Breast epithelium (tissue), 4 donors: ENCODE measurements around the gene ANXA6. TPM values are rescaled to one million over a fixed set of nuclear protein-coding genes. Genes with fewer than 3 reads are reported as not detected.
A peak's percentile ranks its signal among the peaks of the same experiment; 100 is the strongest.

Experiments used
- DNase-seq, 2 donors: peaks; one replicate each; pipeline ENCODE4 v3.0.0-alpha.2; 2019; ENCODE audit warnings: low spot score in 2 of 2
- H3K27ac ChIP-seq, 2 donors: fragments of 200-600 bp; sonication (generic) in 1 of 2; one replicate each; pipeline ENCODE4 v1.5.1; 2016 to 2019; ENCODE audit warnings: mild to moderate bottlenecking in 1 of 2
- H3K27me3 ChIP-seq, 2 donors: fragments of 200-600 bp; sonication (generic) in 1 of 2; one replicate each; pipeline versions ENCODE4 v1.5.1 to v1.6.0; 2017 to 2019; ENCODE audit warnings: control low read depth in 1 of 2, mild to moderate bottlenecking in 1 of 2
- H3K36me3 ChIP-seq: fragments of 200-600 bp; one replicate; pipeline ENCODE4 v1.5.1; 2019
- H3K4me1 ChIP-seq, 2 donors: fragments of 200-600 bp; sonication (generic); one replicate each; pipeline ENCODE4 v1.5.1; 2016 to 2019; ENCODE audit warnings: control low read depth in 1 of 2
- H3K4me3 ChIP-seq, 3 donors: fragments of 200-600 bp; sonication (generic); 1 replicate in 2 of 3; 2 replicates in 1 of 3; pipeline ENCODE4 v1.5.1; 2016 to 2019; ENCODE audit warnings: mild to moderate bottlenecking in 3 of 3, moderate library complexity in 2 of 3
- H3K9me3 ChIP-seq, 2 donors: fragments of 200-600 bp; sonication (generic) in 1 of 2; one replicate each; pipeline ENCODE4 v1.5.1; 2016 to 2019; ENCODE audit warnings: control low read depth in 1 of 2
- POLR2A ChIP-seq: fragments of 450-650 bp; IDR thresholded peaks from one replicate; pipeline ENCODE4 v1.6.1; 2016; ENCODE audit warnings: antibody characterized with exemption, mild to moderate bottlenecking, moderate library complexity
- POLR2AphosphoS5 ChIP-seq, 3 donors: sonication (generic); formaldehyde crosslinking; IDR thresholded peaks; one replicate each; pipeline ENCODE4 v1.6.1; 2017; ENCODE audit warnings: antibody characterized with exemption in 3 of 3
- intact Hi-C: fragments of 100-400 bp; cut with DNase I; formaldehyde crosslinking; loops from one replicate; pipeline ENCODE4 v1.15.1; 2023; ENCODE audit warnings: low total_unique reads
- total RNA-seq, 3 donors: library from RNA; depleted of rRNA; stranded (reverse); fragments of >200 nt; gene quantifications; one replicate each; pipeline ENCODE4 v1.1.0, GENCODE V29; 2016
- TF ChIP-seq, protein P1 (sequence below), 3 donors: fragments of 450-650 bp; IDR thresholded peaks; one replicate each; pipeline ENCODE4 v1.5.1; 2016 to 2017; ENCODE audit warnings: antibody characterized with exemption in 3 of 3, mild to moderate bottlenecking in 3 of 3, moderate library complexity in 3 of 3

The ANXA6 gene
- total RNA-seq, 3 donors from 2014 or later: 206 to 320 (median 276) TPM

DNA sequence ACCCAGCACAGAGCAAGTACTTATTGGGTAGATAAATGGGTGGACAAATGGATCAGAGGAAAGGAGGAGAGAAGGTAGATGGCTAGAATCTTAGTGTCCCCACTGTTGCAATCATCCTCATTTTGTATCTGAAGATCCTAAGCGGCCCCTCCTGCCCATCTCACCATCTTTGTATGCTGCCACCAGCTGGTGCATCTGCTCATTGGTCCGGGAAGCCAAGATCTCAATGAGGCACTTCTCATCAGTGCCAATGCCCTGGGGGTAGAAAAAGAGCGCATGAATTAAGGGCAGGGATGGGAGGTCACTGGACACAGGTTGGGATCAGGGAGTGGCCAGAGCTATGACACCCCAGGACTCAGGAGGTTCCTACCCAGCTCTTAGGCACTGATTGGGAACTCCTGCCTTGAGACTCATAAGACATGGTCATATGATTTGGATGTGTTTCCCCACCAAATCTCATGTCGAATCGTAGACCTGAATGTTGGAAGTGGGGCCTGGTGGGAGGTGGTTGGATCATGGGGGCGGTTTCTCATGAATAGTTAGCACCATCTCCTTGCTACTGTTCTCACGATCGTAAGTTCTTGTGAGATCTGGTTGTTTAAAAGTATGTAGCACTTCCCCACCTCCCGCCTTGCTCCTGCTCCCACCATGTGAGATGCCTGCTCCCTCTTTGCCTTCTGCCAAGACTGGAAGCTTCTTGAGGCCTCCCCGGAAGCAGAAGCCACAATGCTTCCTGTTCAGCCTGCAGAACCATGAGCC, 20.3 kb downstream of the ANXA6 start:
- H3K4me3 ChIP-seq: no peak overlapping the region
- TF ChIP-seq POLR2AphosphoS5 (IDR thresholded peaks at IDR 0.05) (no peak), POLR2A (no peak)
- TF ChIP-seq, protein P1, sequence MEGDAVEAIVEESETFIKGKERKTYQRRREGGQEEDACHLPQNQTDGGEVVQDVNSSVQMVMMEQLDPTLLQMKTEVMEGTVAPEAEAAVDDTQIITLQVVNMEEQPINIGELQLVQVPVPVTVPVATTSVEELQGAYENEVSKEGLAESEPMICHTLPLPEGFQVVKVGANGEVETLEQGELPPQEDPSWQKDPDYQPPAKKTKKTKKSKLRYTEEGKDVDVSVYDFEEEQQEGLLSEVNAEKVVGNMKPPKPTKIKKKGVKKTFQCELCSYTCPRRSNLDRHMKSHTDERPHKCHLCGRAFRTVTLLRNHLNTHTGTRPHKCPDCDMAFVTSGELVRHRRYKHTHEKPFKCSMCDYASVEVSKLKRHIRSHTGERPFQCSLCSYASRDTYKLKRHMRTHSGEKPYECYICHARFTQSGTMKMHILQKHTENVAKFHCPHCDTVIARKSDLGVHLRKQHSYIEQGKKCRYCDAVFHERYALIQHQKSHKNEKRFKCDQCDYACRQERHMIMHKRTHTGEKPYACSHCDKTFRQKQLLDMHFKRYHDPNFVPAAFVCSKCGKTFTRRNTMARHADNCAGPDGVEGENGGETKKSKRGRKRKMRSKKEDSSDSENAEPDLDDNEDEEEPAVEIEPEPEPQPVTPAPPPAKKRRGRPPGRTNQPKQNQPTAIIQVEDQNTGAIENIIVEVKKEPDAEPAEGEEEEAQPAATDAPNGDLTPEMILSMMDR (IDR thresholded peaks at IDR 0.05): no peak
- H3K4me1 ChIP-seq: peaks cover 0 to 9% of the 10 kb centered on the region in 2 donors
- no peaks in the 10 kb centered on the region for H3K9me3 ChIP-seq
- no peaks in the 10 kb centered on the region for H3K36me3 ChIP-seq
- intact Hi-C loops: no loop called here
- no peaks in the 10 kb centered on the region for H3K27me3 ChIP-seq
- DNase-seq: no peak
- peak overlapping the region in 1 of 2 donors; percentile 11 for H3K27ac ChIP-seq

DNA sequence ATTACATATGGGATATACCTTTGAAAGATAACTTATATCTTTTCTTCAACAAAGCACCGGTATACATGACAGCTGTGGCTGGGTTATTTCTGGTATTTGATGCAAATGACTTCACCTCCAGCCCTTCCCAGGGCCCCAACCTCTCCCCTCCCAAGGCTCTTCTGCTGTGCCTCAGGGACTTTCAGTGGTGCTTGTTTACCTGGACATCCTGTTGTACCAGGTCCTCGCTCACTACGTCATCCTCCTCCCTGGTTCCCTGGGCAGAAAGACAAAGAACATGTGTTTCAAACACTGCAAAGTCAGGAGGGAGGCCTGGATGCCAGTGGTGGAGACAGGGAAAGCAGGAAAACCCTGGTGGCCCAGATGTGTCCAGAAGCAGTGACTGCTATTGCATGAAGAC, 23.4 kb downstream of the ANXA6 start:
- TF ChIP-seq, protein P1 (IDR thresholded peaks at IDR 0.05): peak in 1 of 3 donors; percentile 24
- peak in 2 of 3 donors; percentile 30 to 80 for TF ChIP-seq POLR2AphosphoS5 (IDR thresholded peaks at IDR 0.05)
- TF ChIP-seq POLR2A: no peak
- Histone ChIP-seq H3K4me1 (no peaks in the 10 kb centered on the region), H3K9me3 (no peaks in the 10 kb centered on the region), H3K27ac (peak overlapping the region; percentile 83 to 88), H3K27me3 (no peaks in the 10 kb centered on the region), H3K36me3 (no peaks in the 10 kb centered on the region), H3K4me3 (no peak overlapping the region)
- intact Hi-C loops: no loop called here
- DNase-seq: peak; percentile 81 to 92

DNA sequence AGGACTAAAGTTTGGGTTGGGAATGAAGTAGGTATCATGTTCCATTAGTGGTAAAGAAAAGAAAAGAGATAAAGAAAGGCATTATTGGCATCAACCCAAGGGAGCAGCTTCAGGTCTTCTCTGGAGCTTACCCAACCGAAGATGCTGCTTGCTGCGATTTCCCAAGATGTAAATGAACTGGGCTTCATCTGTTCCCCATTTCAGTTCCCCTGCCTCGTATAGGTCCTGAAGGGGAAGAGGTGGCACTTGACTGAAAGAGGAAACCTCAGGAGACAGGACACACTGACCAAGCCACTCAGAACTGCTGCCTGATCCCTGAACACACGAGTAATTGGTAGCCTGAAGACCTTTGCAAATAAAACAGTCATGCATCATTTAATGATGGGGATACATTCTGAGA, 24.6 kb downstream of the ANXA6 start:
- intact Hi-C loops: no loop called here
- H3K9me3 ChIP-seq: no peaks in the 10 kb centered on the region
- peak overlapping the region; percentile 74 to 83 for H3K27ac ChIP-seq
- H3K27me3 ChIP-seq: no peaks in the 10 kb centered on the region
- H3K4me3 ChIP-seq: no peak overlapping the region
- DNase-seq: no peak
- H3K36me3 ChIP-seq: no peaks in the 10 kb centered on the region
- no peaks in the 10 kb centered on the region for H3K4me1 ChIP-seq
- TF ChIP-seq POLR2AphosphoS5 (IDR thresholded peaks at IDR 0.05) (no peak), POLR2A (no peak)
- TF ChIP-seq, protein P1 (IDR thresholded peaks at IDR 0.05): no peak

DNA sequence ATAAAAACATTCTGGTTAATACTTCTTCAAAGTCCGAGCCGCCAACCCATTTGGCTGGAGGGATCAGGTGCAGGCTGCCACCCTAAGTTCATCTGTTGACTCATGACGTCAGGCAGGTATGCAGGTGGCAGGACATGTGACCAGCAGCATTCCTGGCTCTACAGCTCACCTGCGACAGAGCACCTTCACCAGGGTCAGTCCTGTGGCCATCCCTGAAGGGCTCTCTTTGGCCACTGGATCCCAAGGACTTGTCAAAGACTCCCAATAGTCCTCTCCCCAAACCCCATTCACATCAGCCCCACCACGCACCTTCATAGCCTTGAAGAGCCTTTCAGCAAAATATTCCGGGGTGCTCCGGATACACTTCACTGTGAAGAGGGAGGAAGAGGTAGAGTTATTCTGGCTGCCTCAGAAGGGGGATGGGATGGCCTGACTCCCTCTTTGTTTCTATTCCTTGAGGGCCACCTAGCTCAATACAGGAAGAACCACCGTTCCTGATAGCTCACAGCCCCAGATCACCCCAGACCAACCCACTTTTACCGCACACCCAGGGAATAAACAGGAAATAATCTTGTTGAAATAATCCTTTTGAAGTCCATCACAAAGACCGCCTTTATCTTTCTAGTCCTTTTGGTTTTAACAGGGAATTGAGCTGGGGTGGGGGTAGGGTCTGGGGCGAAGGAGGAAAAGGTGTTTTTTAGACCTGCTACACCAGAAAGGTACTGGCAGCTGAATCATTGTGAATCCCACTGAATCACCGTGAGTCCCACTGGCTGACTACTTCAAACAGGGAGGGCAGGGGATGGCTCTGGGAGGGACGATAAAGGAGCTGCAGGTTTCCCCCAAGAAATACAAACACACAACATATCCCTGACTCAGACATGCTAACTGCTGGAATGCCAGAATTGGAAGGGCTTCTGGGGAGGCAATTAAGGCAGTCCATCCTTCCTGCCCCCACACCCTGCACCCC, 26.4 kb downstream of the ANXA6 start:
- DNase-seq: peak; percentile 68 to 76
- Histone ChIP-seq H3K27ac (peak overlapping the region; percentile 83 to 86), H3K9me3 (no peaks in the 10 kb centered on the region), H3K27me3 (no peaks in the 10 kb centered on the region), H3K4me1 (no peaks in the 10 kb centered on the region), H3K4me3 (no peak overlapping the region), H3K36me3 (no peaks in the 10 kb centered on the region)
- intact Hi-C loops: no loop called here
- TF ChIP-seq, protein P1 (IDR thresholded peaks at IDR 0.05): no peak
- TF ChIP-seq POLR2AphosphoS5 (IDR thresholded peaks at IDR 0.05): peak in 1 of 3 donors; percentile 35
